Neural cell (in vitro differentiated cells): ENCODE data around the gene TMEM9.

Experiments used
- EP300 ChIP-seq: fragments of 450-650 bp; conservative IDR thresholded peaks from 2 replicates; pipeline ENCODE4 v1.6.1; 2014; ENCODE audit warnings: antibody characterized with exemption, mild to moderate bottlenecking, moderate library complexity; ENCODE audit not compliant: poor library complexity, severe bottlenecking
- EZH2 ChIP-seq: fragments of 200-600, 300-800 bp; shearing (Covaris generic), sonication (generic); IDR thresholded peaks from 2 replicates; pipeline ENCODE4 v1.6.1; 2014; ENCODE audit warnings: antibody characterized with exemption, low read length, borderline replicate concordance, mild to moderate bottlenecking; ENCODE audit not compliant: insufficient read depth, poor library complexity, severe bottlenecking
- POLR2AphosphoS5 ChIP-seq: IDR thresholded peaks from 2 replicates; pipeline ENCODE4 v1.6.1; 2012
- RAD21 ChIP-seq: fragments of 450-650 bp; conservative IDR thresholded peaks from 2 replicates; pipeline ENCODE4 v1.6.1; 2014; ENCODE audit warnings: antibody characterized with exemption, mild to moderate bottlenecking, moderate library complexity
- SMC3 ChIP-seq: fragments of 450-650 bp; conservative IDR thresholded peaks from 2 replicates; pipeline ENCODE4 v1.6.1; 2014; ENCODE audit warnings: antibody characterized with exemption, mild to moderate bottlenecking, moderate library complexity; ENCODE audit not compliant: poor library complexity
- TAF1 ChIP-seq: IDR thresholded peaks from 2 replicates; pipeline ENCODE4 v1.6.1; 2012; ENCODE audit warnings: low read depth
- TF ChIP-seq, protein P1 (sequence below): fragments of 450-650 bp; IDR thresholded peaks from 2 replicates; pipeline ENCODE4 v1.5.1; 2014; ENCODE audit warnings: antibody characterized with exemption, mild to moderate bottlenecking, moderate library complexity; ENCODE audit not compliant: poor library complexity, severe bottlenecking

DNA sequence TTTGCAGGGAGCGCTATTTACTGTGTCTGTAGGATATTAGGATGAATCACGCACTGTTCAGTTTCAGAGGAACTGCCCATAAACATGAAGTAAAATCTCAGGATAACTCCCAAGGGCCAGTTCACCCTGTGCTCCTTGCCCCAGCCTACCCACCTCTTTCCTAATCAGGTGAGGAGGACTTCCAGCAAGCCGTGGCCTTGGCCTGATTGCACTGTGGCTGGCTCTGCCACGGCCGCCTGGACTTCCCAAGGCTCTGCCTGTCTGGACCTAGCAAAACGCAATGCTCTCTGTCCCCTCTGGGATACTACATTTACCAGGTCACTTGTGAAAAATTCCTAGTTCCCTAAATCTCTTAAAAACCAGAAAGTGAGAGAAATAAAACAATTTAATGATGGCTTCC is 19.9 kb downstream of the TMEM9 start:
- TF ChIP-seq POLR2AphosphoS5 = no peak
- TF ChIP-seq EZH2 = no peak
- TF ChIP-seq, protein P1, sequence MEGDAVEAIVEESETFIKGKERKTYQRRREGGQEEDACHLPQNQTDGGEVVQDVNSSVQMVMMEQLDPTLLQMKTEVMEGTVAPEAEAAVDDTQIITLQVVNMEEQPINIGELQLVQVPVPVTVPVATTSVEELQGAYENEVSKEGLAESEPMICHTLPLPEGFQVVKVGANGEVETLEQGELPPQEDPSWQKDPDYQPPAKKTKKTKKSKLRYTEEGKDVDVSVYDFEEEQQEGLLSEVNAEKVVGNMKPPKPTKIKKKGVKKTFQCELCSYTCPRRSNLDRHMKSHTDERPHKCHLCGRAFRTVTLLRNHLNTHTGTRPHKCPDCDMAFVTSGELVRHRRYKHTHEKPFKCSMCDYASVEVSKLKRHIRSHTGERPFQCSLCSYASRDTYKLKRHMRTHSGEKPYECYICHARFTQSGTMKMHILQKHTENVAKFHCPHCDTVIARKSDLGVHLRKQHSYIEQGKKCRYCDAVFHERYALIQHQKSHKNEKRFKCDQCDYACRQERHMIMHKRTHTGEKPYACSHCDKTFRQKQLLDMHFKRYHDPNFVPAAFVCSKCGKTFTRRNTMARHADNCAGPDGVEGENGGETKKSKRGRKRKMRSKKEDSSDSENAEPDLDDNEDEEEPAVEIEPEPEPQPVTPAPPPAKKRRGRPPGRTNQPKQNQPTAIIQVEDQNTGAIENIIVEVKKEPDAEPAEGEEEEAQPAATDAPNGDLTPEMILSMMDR = no peak
- TF ChIP-seq EP300 = no peak
- no peak for TF ChIP-seq RAD21
- TF ChIP-seq TAF1 = no peak
- TF ChIP-seq SMC3 = no peak
